Stimulated activated CD8-positive, alpha-beta memory T cell treated with anti-CD3 and anti-CD28 coated beads, Interleukin-15, amount 100 ng/mL, for 24 hours (primary cell): ENCODE data around the gene FBXL22.

Experiments
- DNase-seq: peaks from one replicate; pipeline ENCODE4 v3.0.0-alpha.2; 2020; ENCODE audit warnings: low read depth

The FBXL22 gene

DNA sequence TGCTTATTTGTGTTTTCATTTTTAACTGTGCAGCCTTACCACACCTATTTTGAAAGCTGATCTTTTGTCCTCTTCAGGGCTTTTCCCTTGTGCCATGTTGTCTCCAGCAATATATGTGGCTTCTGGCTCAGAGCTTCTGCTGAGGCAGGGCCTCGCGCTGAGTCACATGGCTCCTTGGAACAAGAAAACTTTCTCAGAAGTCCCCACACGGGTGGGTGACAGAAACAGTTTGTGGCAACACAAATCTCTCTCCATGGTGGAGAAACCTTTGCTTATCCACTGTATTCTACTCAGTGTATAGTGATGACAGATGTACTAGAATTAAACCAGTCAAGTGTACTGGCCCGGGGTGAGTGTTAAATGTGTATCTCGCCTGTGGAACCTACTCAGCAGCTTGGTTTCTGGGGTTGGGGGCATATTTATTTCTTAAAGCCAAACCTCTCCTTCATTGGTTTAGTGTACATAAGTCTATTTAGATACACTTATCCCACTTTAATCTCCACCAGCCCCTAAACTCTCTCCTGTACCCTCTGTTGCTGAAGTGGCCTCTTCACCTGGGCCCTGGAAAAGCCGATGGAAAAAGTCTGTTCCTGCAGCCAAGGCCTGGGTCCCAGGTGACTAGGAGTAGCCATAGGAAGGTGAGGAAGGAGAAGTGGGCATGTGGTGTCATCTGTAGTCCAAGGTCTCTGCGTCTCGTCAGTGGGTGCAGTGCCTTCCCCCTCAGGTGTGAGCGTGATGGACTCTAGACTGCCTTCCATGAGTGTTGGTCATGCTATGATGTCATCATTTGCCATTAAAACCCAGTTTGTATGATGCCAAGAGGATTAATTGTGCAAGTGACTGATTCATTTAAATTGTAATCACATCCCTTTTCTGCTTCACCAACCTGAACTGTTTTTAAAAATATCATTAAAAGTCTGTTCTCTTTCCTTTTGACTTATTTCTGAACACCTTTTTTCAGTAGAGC is 3.2 kb upstream of the FBXL22 start:
- DNase-seq = no peak

DNA sequence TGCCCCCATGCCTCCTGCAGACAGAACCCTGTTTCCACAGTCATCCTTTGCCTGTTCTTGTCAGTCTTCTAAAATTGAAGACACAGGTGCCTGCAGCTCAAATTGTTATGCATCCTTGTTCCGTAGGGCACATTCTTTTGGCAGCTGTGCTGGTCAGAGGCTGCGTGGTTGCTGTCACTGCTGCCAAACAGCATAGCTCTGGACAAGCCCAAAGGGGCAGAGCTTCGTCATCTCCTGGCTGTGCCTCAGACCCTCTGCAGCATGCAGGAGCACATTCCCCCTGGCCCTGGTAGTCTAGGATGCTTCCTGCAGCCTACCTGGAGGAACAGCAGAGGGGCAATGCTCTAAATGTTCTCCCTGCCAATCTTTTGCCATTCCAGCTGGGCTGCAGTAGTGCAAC is 2.1 kb upstream of the FBXL22 start:
- no peak for DNase-seq

DNA sequence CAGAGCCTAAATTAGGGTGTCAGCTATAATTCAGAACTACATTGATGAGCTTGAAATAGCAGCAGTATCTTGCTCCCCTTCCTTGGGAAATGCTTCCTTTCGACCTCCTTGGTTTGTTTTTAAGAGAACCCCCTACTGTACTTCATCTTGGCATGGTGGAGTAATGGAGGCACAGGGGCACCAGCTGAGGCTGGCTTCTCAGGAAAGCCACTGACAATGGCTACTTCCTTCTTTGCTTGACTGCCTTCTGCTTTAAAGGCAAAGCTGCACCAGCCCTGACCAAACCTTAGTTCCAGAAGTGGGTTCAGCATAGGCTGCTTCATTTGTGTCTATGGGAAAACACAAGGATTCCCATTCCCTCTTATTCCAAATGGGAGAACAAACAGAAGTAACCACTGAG is 1.5 kb upstream of the FBXL22 start:
- DNase-seq = no peak

DNA sequence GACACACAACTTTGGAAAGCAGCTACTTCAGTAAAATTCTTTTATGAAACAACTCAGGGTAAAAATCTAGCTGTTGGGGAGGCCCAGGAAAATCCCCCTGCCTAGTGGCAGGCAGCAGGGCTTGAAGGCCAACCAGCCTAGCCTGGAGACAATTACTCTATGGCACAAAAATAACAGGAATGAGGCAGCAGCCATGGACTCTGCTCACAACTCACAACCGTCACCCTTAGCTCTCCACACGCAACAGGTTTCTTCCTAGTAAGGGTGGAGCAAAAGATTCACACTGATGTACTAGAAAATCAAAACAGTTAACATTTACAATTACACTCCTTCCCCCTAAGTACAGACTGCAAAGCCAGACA is 530 bp upstream of the FBXL22 start:
- DNase-seq = no peak

DNA sequence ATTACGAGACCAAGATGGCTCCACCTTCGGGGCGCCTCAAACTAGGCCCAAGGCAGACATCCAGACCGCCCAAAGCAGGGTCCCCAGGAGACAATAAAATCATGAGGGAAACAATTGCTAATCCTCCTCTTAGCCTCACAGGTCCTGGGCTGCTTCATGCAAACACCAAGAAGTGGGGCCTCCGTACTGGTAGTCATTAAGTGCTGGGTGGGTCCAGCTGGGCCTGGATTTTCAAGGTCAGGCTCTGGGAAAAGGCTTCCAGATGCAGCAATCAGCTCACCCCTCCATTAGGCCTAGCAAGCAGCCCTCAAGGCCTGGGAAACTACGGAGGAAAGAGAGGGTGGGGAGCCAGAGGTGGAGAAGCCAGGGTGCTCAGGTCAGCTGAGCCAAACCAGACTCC is 634 bp downstream of the FBXL22 start:
- DNase-seq = no peak

DNA sequence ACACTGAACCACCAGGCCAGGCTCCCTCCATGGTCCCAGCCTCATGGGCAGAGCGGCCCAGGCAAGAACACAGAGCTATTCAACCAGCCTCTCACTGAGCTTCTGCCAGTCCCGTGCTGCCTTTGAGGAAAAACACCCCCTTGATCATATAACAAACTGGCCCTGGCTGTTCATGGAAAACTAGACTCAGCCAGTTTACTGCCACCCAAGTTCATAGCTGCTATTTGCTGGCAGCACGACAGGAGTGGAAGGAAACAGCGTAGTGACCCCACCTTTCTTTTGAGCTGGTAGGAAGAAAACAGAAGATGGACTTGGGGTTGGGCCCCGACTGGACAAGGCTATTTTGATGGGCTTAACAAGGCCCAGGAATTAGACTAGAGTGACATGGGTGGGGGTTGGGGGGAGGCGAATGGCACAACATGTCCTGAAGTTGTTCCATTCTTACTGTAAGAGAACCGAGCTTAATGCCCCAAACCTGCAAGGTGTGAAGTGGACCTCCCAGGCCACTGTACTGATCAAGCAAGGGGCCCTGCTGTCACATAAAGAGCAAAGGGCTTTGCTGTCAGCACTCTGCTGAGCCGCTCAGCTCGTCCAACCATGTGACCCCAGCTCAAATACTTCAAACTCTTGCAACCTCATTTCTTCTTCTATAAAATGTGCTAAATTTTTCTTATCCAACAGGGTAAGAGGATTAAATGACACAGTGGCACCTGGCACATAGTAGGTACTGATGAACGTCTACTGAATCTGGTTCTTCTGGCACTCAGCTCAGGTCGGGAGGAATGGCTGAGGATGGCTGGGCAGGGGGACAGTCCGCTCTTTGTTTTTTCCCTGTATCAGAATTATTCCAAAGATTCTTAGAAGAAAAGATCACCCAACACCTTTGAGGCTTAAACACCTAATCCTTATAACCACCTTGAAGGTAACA is 1.6 kb downstream of the FBXL22 start:
- no peak for DNase-seq

DNA sequence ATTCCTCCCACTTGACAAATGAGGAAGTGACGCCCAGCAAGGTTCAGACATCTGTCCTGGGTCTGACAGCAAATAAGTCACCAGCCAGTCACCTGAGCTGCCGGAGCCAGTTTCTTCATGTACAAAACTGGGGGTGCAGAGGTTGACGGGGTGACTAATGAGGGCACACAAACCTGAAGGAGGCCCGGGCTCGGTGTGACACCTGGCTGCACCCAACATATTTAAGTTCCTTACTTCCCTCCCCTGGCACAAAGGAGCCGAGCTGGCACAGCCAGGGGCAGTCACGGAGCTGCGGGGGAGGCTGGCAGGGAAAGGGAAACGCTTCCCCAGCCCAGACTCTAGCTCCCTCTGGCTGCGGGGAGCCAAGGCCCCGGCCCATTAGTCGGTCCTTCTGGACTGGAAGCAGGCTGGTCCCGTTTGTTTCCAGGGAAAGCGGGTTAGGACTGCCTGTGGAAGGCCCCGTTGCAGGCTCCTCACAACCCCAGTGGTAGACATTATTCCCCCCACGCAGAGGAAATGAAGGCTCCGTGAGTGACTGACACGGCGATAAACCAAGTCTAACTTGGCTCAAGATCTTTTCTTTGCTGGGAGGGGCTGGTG is 2.3 kb downstream of the FBXL22 start:
- no peak for DNase-seq

DNA sequence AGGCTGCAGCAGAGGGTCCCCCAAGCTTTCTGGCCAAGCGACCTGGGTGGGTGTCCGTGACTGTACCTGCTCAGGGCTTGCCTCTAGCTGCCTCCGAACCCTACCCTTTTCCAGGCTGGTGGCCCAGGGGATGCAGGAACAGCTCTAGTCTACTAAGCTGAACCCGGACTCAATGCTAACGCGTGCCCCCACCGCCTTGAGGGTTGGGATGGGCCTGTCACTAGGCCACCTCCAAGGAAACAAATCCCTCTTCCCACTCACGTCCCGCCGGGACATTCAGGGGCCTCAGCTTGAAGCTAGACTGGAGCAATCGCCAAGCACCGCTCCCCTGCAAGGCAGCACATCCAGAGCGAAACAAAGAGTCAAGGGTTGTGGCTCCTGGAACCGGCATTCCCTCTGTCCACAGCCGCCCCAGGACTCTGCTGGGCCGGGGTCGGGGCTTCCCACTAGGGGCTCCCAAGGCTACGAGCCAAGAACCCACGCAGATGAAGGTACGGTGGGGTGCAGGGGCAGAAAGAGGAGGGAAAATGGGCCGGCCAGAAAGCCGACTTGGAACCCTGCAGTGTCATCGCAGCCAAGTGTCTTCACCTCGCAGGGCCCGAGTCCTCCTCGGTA is 2.9 kb downstream of the FBXL22 start:
- DNase-seq = no peak

DNA sequence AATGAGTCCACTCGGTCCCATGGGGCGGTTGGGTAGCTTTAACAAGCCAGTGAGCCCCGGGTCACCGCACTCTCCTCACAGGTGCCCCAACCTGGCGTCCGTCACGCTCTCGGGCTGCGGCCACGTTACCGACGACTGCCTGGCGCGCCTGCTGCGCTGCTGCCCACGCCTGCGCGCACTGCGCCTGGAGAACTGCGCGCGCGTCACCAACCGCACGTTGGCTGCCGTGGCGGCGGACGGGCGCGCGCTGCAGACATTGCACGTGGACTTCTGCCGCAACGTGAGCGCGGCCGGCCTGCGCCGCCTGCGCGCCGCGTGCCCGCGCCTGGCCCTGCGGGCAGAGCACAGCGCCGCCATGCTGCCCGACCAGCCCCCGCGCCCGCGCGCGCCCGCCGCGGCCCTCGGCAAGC is 3.4 kb downstream of the FBXL22 start:
- peak; percentile 84 for DNase-seq

DNA sequence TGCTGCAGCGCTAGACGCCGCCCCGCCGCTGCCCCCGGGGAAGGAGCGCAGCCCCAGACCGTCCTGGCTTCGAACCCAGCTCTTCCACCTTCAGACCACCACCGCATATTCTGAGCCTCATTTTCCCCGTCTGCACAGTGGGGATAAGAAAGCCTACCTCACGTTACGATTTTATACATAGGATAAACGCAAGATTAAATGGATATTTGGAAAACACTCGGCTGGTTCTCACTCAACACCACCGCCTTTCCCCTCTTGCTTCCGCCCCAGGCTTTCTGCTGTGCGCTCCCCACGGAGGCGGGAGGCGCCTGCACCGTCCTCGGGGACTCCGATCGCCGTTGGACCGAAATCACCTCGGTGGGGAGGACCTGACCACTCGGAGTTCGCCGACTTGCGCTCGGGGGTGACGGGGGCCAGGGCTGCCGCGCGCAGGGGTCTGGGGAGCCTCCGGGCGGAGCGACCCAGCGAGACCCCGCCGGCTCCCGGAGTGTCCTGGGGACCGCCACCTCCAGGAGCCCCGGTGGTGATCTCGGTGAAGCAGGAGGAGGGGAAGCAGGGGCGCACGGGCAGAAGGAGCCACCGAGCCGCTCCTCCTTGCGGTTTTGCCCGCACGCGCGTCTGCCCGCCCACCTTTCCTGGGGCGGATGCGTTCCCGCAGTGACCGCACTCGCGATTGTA is 4.0 kb downstream of the FBXL22 start:
- peak; percentile 27 for DNase-seq

DNA sequence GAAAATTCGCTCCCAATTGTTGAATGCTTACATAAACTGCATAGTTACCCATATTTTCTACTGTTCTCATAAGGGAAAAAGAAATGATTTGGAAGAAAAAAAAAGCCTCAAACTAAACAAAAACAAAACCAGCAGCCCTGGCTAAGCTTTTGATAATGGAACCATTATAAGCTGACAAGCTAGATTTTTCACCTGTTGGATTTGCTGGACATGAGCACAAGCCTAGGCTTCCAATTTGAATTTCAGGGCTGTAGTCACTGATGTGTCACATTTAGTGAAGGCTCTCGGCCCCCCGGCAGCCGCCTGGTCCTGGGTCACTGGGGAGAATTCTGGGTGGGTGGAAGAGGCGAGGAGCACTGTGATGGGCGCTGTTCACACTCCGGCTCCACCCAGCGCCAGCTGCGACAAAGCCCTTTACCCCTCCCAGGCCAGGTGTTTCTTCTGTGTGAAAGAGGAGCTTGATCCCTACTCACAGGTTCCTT is 4.6 kb downstream of the FBXL22 start:
- DNase-seq = no peak

DNA sequence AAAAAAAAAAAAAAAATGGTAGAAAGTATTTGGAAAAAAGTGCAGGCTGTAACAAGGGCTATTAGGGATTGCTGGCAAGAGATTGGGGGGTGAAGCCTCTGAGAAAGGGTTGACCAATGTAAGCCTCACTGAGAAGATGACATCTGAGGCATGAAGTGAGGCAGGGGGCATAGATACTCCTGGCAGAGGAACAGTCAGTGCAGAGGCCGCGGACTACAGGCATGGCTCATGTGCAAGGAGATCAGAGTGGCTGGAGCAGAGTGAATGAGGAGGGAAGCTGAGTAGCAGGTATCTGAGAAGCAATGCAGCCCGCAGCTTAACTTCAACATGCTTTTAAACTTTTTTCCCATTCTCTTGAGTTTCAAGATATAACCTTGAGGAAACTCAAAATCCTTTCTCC is 5.4 kb downstream of the FBXL22 start:
- no peak for DNase-seq

DNA sequence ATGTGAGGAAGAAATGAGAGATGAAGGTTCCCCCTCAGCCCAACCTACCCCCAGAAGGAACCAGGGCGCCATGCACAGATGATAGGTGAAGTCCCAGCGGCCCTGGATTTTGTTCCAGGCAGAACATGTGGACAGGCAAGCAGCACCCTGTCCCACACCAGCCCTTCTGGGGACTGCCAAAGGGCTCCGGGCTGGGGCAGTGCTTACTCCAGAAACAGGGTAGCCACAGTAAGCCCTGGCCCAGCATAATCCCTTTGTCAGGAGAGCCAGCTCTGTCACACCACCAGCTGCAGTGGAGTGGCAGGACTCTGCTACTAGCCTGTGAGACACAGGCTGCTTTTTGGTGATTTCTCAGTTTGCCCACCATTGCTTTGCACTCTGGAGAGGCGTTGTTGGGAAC is 6.3 kb downstream of the FBXL22 start:
- DNase-seq = no peak

DNA sequence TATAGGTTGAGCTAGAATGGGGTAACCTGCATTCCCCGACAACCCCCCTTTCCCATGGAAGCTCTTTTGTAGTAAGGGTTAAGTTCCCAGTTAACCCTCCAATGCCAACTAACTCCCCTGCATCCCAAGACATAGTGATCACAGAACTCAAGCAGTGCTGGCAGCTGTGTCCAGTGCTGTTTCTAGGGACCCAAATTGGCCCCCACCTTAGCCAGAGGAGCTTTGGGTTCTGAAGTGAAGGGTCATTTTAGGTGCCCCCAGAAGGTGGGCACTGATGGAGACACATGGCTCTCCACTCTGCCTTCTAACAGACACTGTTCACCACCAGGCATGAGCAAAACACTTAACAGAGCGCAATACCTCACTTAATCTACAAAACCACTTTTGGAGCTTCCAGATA is 7.1 kb downstream of the FBXL22 start:
- no peak for DNase-seq

DNA sequence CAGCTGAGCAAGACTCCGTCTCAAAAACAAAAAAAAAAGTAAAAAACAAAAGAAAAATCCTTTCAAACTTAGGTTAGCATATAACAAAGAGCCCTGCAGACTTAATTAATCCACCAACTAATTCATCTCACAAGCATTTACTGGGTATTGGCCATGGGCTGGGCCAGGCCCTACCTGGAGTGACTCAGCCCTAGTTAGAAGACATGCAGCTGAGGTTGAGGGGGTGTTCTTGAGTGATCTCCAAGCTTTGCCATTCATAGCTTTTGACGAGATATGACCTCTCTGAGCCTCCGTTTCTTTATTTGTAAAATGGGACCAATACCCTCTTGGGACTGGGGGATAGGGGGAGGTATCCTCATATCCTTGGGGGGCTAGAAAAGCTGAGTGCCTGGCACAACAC is 7.8 kb downstream of the FBXL22 start:
- DNase-seq = no peak

DNA sequence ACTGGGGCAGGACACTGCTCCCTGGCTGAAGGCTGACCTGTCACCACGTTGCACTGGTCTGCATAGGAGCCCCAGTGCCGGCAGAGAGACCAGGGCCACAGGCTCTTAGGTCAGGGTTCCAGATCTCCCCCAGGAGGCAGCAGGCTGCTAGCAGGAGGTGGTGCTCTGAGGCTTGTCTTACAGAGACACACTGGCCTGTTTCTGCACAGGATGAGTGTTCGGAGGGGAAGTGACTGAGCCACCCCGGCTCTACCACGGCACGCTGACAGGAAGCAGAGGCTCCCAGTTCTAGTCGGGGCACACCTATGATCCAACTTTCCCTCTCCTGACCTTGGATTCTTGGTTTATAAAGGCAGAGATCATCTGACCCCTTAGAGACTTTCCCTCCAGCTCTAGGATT is 8.6 kb downstream of the FBXL22 start:
- DNase-seq = no peak

DNA sequence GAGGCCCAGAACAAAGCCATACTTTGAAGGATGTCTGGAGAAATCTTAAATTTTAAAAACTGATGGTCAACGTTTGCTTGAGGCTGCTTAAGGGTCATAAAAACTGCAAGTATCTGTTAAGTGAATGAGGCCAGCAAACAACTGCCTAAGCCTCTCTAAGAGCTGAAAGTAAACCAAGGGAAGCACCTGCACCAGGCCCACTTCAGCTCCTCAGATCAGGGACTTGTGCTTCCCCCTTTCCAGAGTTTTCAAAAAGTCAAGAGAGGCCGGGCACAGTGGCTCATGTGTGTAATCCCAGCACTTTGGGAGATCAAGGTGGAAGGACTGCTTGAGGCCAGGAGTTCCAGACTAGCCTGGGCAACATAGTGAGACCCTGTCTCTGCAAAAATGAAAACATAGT is 9.1 kb downstream of the FBXL22 start:
- DNase-seq = no peak

DNA sequence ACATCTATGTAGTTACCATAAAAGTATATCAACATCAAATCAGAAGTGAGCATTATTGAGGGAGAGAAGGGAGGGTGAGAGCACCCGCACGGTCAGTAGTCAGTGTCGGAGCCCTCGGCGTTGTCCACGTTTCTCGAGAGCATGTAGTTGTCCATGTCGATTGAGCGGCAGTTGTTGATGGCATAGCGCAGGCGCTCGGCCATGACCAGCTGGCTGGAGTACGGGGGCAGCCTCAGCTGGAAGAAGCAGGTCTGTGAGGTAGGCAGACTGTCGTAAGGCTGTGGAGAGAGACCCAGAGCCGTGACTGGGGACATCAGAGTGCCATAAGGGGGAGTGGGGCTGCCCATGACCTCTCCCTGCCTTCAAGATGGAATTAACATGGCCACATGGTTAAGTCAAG is 11.8 kb downstream of the FBXL22 start:
- DNase-seq = no peak

DNA sequence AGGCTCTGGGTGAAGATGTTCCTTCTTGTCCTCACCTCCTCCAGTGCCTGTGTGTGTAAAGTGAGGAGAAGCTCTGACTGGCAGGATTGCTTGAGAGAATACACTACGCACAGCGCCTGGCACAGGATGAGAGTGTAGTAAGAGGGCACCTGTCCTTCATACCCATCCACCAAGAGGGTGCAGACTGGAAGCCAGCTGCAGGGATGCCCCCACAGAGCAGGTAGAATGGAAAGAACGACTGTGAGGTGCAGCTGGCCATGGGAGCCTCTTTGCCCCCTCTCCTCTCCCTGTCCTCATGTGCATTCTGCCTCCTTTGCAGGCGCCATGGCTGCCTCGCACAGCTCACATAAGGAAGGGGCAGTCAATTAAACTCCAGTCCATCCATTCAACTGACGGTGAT is 12.3 kb downstream of the FBXL22 start:
- no peak for DNase-seq

DNA sequence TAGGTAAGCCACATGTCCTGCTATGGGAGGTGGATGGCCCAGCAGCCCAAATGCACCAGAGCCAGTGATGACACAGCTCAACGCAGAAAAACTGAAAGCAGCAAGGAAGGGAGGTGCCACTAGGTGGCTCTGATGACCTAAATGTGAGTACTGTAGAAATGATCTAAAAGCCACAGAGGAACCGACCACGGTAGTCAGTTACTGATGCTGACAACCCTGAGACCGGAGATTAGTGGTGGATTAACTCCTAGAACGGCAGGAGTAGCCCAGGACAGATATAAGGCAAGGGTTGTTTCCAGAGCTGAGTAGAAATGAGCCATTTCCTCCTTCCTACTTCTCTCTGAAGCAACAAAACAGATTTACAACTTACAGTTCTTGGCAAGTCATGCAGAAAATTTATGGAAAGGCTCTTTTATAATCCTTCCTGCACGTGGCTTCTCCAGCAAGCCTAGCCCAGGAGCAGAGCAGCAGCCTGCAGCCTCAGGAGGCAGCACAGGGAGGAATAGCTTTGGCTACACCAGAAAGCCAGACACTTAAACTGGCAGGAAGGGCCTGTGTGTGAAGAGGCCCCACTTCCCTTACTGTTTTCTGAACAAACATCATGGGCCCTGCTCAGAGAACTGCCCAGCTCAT is 13.1 kb downstream of the FBXL22 start:
- DNase-seq = no peak

DNA sequence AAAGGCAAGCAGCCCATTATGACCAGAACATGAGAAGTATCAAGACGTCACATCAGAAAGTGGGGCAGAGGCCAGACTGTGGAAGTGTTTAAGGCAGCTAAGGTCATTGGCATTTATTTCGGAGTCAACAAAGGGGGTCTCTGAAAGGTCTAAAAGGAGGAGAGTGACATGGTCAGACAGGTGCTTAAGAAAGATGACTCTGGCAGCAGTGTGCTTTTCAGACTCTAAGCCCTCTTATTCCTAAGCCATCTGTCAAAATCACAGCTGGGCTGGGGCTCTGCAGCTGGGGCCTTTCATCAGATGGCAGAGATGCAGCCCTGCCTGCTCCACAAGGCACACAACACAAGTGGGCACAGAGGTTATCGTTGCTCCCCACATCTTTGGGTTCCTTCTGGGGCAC is 14.0 kb downstream of the FBXL22 start:
- DNase-seq = no peak
